HG03442 (cell line): ENCODE measurements around the gene KRT23.
"Not testable (repeated sequence)": the region's sequence is repeated elsewhere in the genome, so short reads cannot be mapped to it uniquely, and the experiment has no call there.

Source experiments
- ATAC-seq: cut with Tn5 transposase; IDR thresholded peaks from one replicate; pipeline ENCODE4 v1.9.1; 2021; ENCODE audit warnings: mild to moderate bottlenecking, moderate library complexity; ENCODE audit not compliant: unreplicated experiment

KRT23 gene

GRCh38 chr17:40951011-40951622 is 13.7 kb upstream of the KRT23 start:
- no peak for ATAC-seq

- ATAC-seq, result no peak
Measured at GRCh38 chr17:40950176-40950575, 12.7 kb upstream of the KRT23 start.

- no peak for ATAC-seq
Measured at GRCh38 chr17:40949418-40949817, 12.0 kb upstream of the KRT23 start.

DNA sequence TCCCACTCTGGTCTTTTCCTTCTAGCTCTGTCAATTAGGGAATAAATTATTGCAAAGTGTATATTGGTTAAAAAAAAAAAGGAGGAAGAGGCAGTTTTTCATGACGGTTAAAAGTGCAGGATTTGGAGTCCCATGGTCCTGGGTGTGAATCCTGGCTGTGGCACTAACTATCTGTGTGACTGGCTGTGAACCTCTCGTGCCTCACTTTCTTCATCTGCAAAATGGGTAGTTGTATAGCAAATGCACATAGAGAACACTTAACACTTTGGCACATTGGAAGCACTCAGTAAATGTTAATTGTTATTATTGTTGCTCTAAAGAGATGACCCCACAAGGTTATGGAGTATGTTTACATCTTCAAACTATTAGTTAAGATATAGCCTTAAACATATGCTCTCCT is 10.5 kb upstream of the KRT23 start:
- no peak for ATAC-seq

GRCh38 chr17:40945414-40945813 is 8.0 kb upstream of the KRT23 start:
- no peak for ATAC-seq

- no peak for ATAC-seq
Measured at GRCh38 chr17:40944531-40944930, 7.1 kb upstream of the KRT23 start.

GRCh38 chr17:40942553-40942952 is 5.1 kb upstream of the KRT23 start:
- ATAC-seq, result no peak

DNA sequence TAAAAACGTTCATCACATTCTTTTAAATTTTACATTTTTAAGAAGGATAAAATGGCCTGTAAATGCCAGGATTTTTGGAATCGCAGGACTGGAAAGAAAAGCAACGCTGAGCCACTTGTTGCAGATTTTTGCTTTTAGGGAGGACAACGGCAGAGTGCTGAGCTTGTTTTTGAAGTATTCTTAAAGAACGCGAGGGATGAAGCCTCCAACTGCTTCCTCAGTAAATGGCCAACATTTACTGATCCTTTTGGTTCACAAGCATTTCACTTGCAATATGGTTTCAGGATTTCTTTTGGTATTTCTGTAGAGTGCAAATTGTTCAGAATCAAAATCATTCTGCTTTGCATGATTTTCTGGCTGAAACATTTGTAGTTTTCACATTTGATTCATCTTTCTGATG is 2.8 kb upstream of the KRT23 start:
- ATAC-seq, result no peak

GRCh38 chr17:40938981-40939380 is 1.5 kb upstream of the KRT23 start:
- no peak for ATAC-seq

DNA sequence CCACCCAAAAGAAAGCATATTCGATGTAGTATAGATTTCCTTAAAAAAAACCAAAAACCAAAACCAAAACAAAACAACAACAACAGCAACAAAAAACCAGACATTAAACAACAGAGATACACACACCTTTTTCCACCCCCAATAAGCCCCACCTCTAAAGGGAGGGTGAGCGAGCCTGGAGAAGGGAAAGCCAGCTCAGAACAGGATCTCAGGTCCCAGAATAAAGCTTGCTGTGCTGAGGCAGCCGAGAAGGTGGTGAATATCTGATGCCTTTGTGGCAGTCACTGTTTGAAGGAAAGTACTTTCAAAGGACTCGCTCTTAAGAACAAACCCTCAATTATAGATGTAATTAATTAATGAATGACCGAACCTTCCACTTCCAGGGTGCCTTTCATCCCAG is 470 bp downstream of the KRT23 start:
- ATAC-seq, result no peak

DNA sequence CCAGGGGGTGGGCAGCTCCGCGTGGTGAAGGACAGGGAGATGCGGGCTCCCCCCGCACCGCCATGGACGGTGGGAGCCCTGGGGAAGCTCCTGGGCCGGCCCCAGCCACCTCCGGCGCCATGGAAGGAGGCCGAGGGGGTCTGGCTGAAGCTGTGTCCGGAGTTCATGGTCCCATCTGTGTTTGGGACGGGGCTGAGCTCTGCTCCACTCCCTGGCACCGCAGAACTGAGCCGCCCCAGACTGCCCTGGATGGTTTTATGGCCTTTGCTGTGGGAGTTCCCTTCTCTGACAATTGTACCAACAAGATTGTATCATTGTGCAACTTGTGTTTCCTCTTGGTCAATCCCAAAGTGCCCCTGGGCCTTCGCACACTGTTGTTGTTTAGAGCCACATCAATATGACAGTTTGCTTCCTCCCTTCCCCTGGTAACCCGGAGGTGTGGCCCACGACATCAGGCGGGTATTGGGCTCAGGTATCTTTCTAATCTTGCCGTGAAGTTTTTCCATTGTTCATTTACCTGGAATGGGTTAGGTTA is 942 bp downstream of the KRT23 start:
- ATAC-seq, result no peak

- ATAC-seq, result no peak
Measured at GRCh38 chr17:40935624-40936023, 1.8 kb downstream of the KRT23 start.

- ATAC-seq, result no peak
Measured at GRCh38 chr17:40932608-40933007, 4.8 kb downstream of the KRT23 start.

- ATAC-seq, result no peak
Measured at GRCh38 chr17:40931311-40931710, 6.1 kb downstream of the KRT23 start.

DNA sequence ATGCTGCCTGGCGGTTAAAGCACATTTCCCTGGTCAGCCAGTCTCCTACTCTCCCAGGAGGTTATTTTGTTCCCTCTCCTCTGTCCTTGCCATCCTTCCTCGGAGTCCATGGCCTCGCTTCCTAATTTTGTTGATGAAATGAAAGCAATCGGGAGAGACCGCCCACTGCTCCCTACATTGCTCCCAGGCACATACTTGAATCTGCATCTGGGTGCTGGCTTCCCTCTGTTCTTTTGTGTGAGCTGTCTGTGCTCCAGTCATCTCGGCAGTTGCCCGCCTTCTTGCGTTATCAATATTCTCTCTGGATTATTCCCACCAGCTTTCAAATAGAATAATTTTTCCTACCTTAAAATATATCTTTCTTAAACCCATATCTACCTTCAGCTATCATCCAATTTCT is 11.1 kb downstream of the KRT23 start:
- no peak for ATAC-seq

DNA sequence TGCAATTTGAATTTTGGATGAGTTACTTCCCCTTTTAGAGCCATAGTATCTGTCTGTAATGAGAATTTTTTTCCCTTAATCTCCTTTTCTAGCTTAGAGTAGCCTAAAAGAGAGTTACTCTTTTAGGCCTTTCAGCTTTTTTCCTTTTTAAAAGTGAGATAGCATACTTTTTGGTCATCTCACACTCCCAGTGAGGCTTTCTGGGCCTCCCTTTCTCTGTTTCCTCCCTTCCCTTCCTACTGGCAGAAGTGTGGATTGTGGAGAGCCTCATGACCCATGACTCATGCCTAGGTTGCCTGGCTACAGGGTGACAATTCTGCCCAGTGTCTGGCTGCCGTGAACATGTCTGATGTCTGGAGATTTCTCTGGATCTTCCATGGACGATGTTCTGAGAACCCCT is 15.2 kb downstream of the KRT23 start:
- ATAC-seq, result no peak

GRCh38 chr17:40921026-40921425 is 16.4 kb downstream of the KRT23 start:
- ATAC-seq, result no peak

DNA sequence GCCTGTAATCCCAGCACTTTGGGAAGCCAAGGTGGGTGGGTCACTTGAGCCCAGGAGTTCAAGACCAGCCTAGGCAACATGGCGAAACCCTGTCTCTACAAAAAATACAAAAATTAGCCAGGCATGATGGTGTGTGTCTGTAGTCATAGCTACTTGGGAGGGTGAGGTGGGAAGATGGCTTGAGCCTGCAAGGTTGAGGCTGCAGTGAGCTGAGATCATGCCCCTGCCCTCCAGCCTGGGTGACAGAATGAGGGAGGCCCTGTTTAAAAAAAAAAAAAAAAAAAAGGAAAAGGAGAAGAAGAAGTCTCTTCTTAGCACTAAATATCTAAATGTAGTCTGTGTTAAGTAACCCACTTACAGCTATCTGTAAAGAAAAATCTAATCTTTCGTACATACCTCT is 20.3 kb downstream of the KRT23 start:
- ATAC-seq, result not testable (repeated sequence)

- ATAC-seq, result no peak
Measured at GRCh38 chr17:40916366-40916765, 21.1 kb downstream of the KRT23 start.

DNA sequence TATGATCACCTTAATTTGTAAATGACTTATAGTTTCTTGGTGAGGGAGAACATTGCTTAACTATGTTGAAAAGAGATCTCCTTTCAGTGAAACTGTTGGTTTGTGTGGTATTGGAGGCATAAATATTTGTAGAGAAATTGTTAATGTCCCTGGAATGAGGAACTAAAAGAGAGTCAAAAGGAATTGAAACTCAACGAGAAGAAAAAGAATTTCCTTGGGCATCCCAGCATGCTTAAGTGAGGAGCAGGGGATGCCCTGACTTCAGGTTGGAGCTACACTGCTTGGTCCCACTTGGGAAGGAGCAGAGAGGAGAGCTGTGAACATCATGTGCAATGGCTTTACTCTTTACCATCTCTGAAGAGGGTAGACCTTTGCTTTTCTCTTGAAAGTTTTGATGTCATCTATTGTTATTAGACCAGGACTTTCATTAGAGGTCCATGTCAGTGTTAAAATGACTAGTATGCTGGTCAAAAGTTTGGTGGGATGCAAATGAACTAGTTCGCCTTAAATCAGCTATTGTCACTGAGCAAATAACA is 21.7 kb downstream of the KRT23 start:
- ATAC-seq, result no peak

- no peak for ATAC-seq
Measured at GRCh38 chr17:40915199-40915661, 22.2 kb downstream of the KRT23 start.

- ATAC-seq, result no peak
Measured at GRCh38 chr17:40914075-40914855, 23.2 kb downstream of the KRT23 start.
